Natural killer cell treated with Interleukin-12 subunit alpha and Interleukin-12 subunit beta and Interleukin-15 and Interleukin-18, amount 100 ng/mL, for 72 hours (primary cell): ENCODE measurements around the gene NELFE. TPM values are rescaled to one million over a fixed set of nuclear protein-coding genes. Genes with fewer than 3 reads are reported as not detected.
"Not testable (repeated sequence)": the region's sequence is repeated elsewhere in the genome, so short reads cannot be mapped to it uniquely, and the experiment has no call there.

Source experiments
- ATAC-seq, 2 donors: fragments of 150-1000 bp; cut with Tn5 transposase in 1 of 2; sonication (Bioruptor Pico), chemical (Tn5 transposase) in 1 of 2; 2 replicates each; pipeline ENCODE4 v1.10.0; 2021
- DNase-seq: peaks from one replicate; pipeline ENCODE4 v3.0.0; 2022; ENCODE audit warnings: low spot score
- H3K27ac Mint-ChIP-seq, 2 donors: 1 replicate in 1 of 2; 2 replicates in 1 of 2; pipeline ENCODE4 v1.8.0; 2022; ENCODE audit warnings: mixed read lengths in 2 of 2, mild to moderate bottlenecking in 1 of 2, moderate library complexity in 1 of 2
- H3K27me3 Mint-ChIP-seq, 2 donors: 1 replicate in 1 of 2; 2 replicates in 1 of 2; pipeline ENCODE4 v1.8.0; 2022; ENCODE audit warnings: mixed read lengths in 2 of 2
- H3K36me3 Mint-ChIP-seq: one replicate; pipeline ENCODE4 v1.8.0; 2022; ENCODE audit warnings: mixed read lengths
- H3K4me1 Mint-ChIP-seq, 2 donors: 1 replicate in 1 of 2; 2 replicates in 1 of 2; pipeline ENCODE4 v1.8.0; 2022; ENCODE audit warnings: low read depth in 2 of 2, mixed read lengths in 2 of 2, mild to moderate bottlenecking in 1 of 2
- H3K4me3 Mint-ChIP-seq: one replicate; pipeline ENCODE4 v1.8.0; 2022; ENCODE audit warnings: mixed read lengths
- H3K9me3 Mint-ChIP-seq: 2 replicates; pipeline ENCODE4 v1.8.0; 2022; ENCODE audit warnings: mixed read lengths
- total RNA-seq, 2 donors: library from RNA; stranded (reverse); gene quantifications; one replicate each; pipeline ENCODE4 v1.2.3, GENCODE V29; 2022

NELFE gene
- total RNA-seq, 2 donors from 2014 or later = 61.5 to 78.0 TPM

- not testable (repeated sequence) for H3K36me3 Mint-ChIP-seq, H3K4me1 Mint-ChIP-seq, H3K27me3 Mint-ChIP-seq, H3K9me3 Mint-ChIP-seq, H3K4me3 Mint-ChIP-seq, ATAC-seq, DNase-seq, H3K27ac Mint-ChIP-seq
These were observed 26.6 kb downstream of the NELFE start for GRCh38 chr6:31932137-31932536.

GRCh38 chr6:31930962-31931361, 27.8 kb downstream of the NELFE start:
- Mint-ChIP-seq H3K27ac (no peak overlapping the region), H3K9me3 (no peaks in the 10 kb centered on the region), H3K27me3 (peaks cover 0 to 7% of the 10 kb centered on the region in 2 donors), H3K4me3 (no peak overlapping the region), H3K4me1 (no peaks in the 10 kb centered on the region), H3K36me3 (no peaks in the 10 kb centered on the region)
- no peak for ATAC-seq
- no peak for DNase-seq

GRCh38 chr6:31928672-31928939, 30.2 kb downstream of the NELFE start:
- Mint-ChIP-seq H3K36me3 (no peaks in the 10 kb centered on the region), H3K4me1 (no peaks in the 10 kb centered on the region), H3K27ac (no peak overlapping the region), H3K9me3 (no peaks in the 10 kb centered on the region), H3K4me3 (no peak overlapping the region), H3K27me3 (peaks cover 0 to 7% of the 10 kb centered on the region in 2 donors)
- DNase-seq (no peak), ATAC-seq (no peak)

GRCh38 chr6:31927863-31928671, 30.7 kb downstream of the NELFE start:
- Mint-ChIP-seq H3K27ac (peak overlapping the region in 1 of 2 donors; percentile 30), H3K9me3 (no peaks in the 10 kb centered on the region), H3K27me3 (peaks cover 0 to 7% of the 10 kb centered on the region in 2 donors), H3K36me3 (no peaks in the 10 kb centered on the region), H3K4me3 (no peak overlapping the region), H3K4me1 (no peaks in the 10 kb centered on the region)
- DNase-seq (no peak), ATAC-seq (no peak)

GRCh38 chr6:31927242-31927862, 31.4 kb downstream of the NELFE start, which contains the start of gene C2:
Gene C2 (plus strand): TSS chr6:31927717. CDS start chr6:31927753, 36 bp downstream.
- Mint-ChIP-seq H3K27ac (peak within 1 kb of the TSS in 1 of 2 donors; percentile 30), H3K36me3 (no peaks in the 10 kb centered on the region), H3K27me3 (peaks cover 0 to 7% of the 10 kb centered on the region in 2 donors), H3K9me3 (no peaks in the 10 kb centered on the region), H3K4me1 (no peaks in the 10 kb centered on the region), H3K4me3 (no peak within 1 kb of the TSS)
- ATAC-seq (no peak), DNase-seq (no peak)

GRCh38 chr6:31922942-31923341, 35.8 kb downstream of the NELFE start:
- Mint-ChIP-seq H3K27ac (no peak overlapping the region), H3K4me3 (no peak overlapping the region), H3K4me1 (no peaks in the 10 kb centered on the region), H3K36me3 (no peaks in the 10 kb centered on the region), H3K9me3 (no peaks in the 10 kb centered on the region), H3K27me3 (peaks cover 0 to 4% of the 10 kb centered on the region in 2 donors)
- peak in 1 of 2 donors; percentile 36 for ATAC-seq
- no peak for DNase-seq

GRCh38 chr6:31920811-31921210, 38.0 kb downstream of the NELFE start:
- DNase-seq (no peak), ATAC-seq (no peak)
- Mint-ChIP-seq H3K4me1 (no peaks in the 10 kb centered on the region), H3K27me3 (peaks cover 2 to 3% of the 10 kb centered on the region in 2 donors), H3K4me3 (no peak overlapping the region), H3K9me3 (no peaks in the 10 kb centered on the region), H3K27ac (no peak overlapping the region), H3K36me3 (no peaks in the 10 kb centered on the region)

- Mint-ChIP-seq H3K4me1 (no peaks in the 10 kb centered on the region), H3K4me3 (no peak overlapping the region), H3K27me3 (peaks cover 9 to 11% of the 10 kb centered on the region in 2 donors), H3K9me3 (no peaks in the 10 kb centered on the region), H3K27ac (no peak overlapping the region), H3K36me3 (no peaks in the 10 kb centered on the region)
- DNase-seq (no peak), ATAC-seq (no peak)
These were observed 39.0 kb downstream of the NELFE start for GRCh38 chr6:31919624-31920303.

- Mint-ChIP-seq H3K4me3 (no peak overlapping the region), H3K4me1 (no peaks in the 10 kb centered on the region), H3K36me3 (no peaks in the 10 kb centered on the region), H3K27me3 (peaks cover 9 to 11% of the 10 kb centered on the region in 2 donors), H3K27ac (no peak overlapping the region), H3K9me3 (no peaks in the 10 kb centered on the region)
- DNase-seq = no peak
- ATAC-seq = no peak
These were observed 40.6 kb downstream of the NELFE start for GRCh38 chr6:31918069-31918720.

GRCh38 chr6:31915756-31916155, 43.0 kb downstream of the NELFE start:
- Mint-ChIP-seq H3K27me3 (peaks cover 11 to 12% of the 10 kb centered on the region in 2 donors), H3K4me1 (no peaks in the 10 kb centered on the region), H3K27ac (no peak overlapping the region), H3K36me3 (no peaks in the 10 kb centered on the region), H3K4me3 (no peak overlapping the region), H3K9me3 (no peaks in the 10 kb centered on the region)
- ATAC-seq (no peak), DNase-seq (no peak)

- Mint-ChIP-seq H3K4me1 (no peaks in the 10 kb centered on the region), H3K4me3 (no peak overlapping the region), H3K36me3 (no peaks in the 10 kb centered on the region), H3K9me3 (no peaks in the 10 kb centered on the region), H3K27me3 (peaks cover 11 to 12% of the 10 kb centered on the region in 2 donors), H3K27ac (no peak overlapping the region)
- ATAC-seq (no peak), DNase-seq (no peak)
These were observed 43.4 kb downstream of the NELFE start for GRCh38 chr6:31915351-31915750.

- DNase-seq = no peak
- Mint-ChIP-seq H3K27ac (no peak overlapping the region), H3K4me3 (no peak overlapping the region)
These were observed 46.8 kb downstream of the NELFE start for GRCh38 chr6:31911826-31912585.

GRCh38 chr6:31909298-31909697, 49.5 kb downstream of the NELFE start:
- H3K4me3 Mint-ChIP-seq, ATAC-seq, H3K27ac Mint-ChIP-seq: not testable (repeated sequence)

More at GRCh38 chr6:31911826-31912585, 46.8 kb downstream of the NELFE start:
- H3K27me3 Mint-ChIP-seq = peaks cover 11 to 12% of the 10 kb centered on the region in 2 donors
- H3K9me3 Mint-ChIP-seq = no peaks in the 10 kb centered on the region
- ATAC-seq = no peak
- H3K4me1 Mint-ChIP-seq = peaks cover 0 to 6% of the 10 kb centered on the region in 2 donors
- H3K36me3 Mint-ChIP-seq = no peaks in the 10 kb centered on the region

More at GRCh38 chr6:31909298-31909697, 49.5 kb downstream of the NELFE start:
- not testable (repeated sequence) for H3K4me1 Mint-ChIP-seq, H3K9me3 Mint-ChIP-seq, DNase-seq, H3K36me3 Mint-ChIP-seq, H3K27me3 Mint-ChIP-seq
